HG03460 (cell line): ENCODE data around the gene MICU1.
"Not testable (repeated sequence)": the region's sequence is repeated elsewhere in the genome, so short reads cannot be mapped to it uniquely, and the experiment has no call there.

ENCODE experiments used
- ATAC-seq: cut with Tn5 transposase; IDR thresholded peaks from one replicate; pipeline ENCODE4 v1.9.1; 2021; ENCODE audit not compliant: unreplicated experiment

The MICU1 gene

GRCh38 chr10:72508033-72508432 lies 117.8 kb downstream of the MICU1 start:
- ATAC-seq, result no peak

- ATAC-seq, result no peak
Measured at GRCh38 chr10:72506474-72506873, 119.4 kb downstream of the MICU1 start.

- ATAC-seq, result no peak
Measured at GRCh38 chr10:72505435-72505834, 120.4 kb downstream of the MICU1 start.

GRCh38 chr10:72503694-72504438 lies 122.0 kb downstream of the MICU1 start:
- ATAC-seq, result no peak

GRCh38 chr10:72503241-72503640 lies 122.6 kb downstream of the MICU1 start:
- ATAC-seq, result no peak

GRCh38 chr10:72502581-72502980 lies 123.3 kb downstream of the MICU1 start:
- no peak for ATAC-seq

GRCh38 chr10:72499701-72500100 lies 126.2 kb downstream of the MICU1 start:
- ATAC-seq, result no peak

- ATAC-seq, result no peak
Measured at GRCh38 chr10:72490951-72491350, 134.9 kb downstream of the MICU1 start.

GRCh38 chr10:72487521-72487920 lies 138.4 kb downstream of the MICU1 start:
- no peak for ATAC-seq

- no peak for ATAC-seq
Measured at GRCh38 chr10:72487116-72487515, 138.8 kb downstream of the MICU1 start.

GRCh38 chr10:72485701-72486100 lies 140.2 kb downstream of the MICU1 start:
- no peak for ATAC-seq

- ATAC-seq, result no peak
Measured at GRCh38 chr10:72484521-72484920, 141.4 kb downstream of the MICU1 start.

GRCh38 chr10:72483471-72483870 lies 142.4 kb downstream of the MICU1 start:
- no peak for ATAC-seq

GRCh38 chr10:72480861-72481260 lies 145.0 kb downstream of the MICU1 start:
- ATAC-seq, result no peak

GRCh38 chr10:72477463-72477862 lies 148.4 kb downstream of the MICU1 start:
- no peak for ATAC-seq

- no peak for ATAC-seq
Measured at GRCh38 chr10:72472306-72472705, 153.6 kb downstream of the MICU1 start.

GRCh38 chr10:72470666-72471065 lies 155.2 kb downstream of the MICU1 start:
- ATAC-seq, result no peak

GRCh38 chr10:72467064-72467463 lies 158.8 kb downstream of the MICU1 start:
- ATAC-seq, result not testable (repeated sequence)

GRCh38 chr10:72466018-72466417 lies 159.9 kb downstream of the MICU1 start:
- no peak for ATAC-seq

GRCh38 chr10:72464438-72464837 lies 161.4 kb downstream of the MICU1 start:
- ATAC-seq, result no peak

- ATAC-seq, result no peak
Measured at GRCh38 chr10:72462261-72462660, 163.6 kb downstream of the MICU1 start.

- ATAC-seq, result no peak
Measured at GRCh38 chr10:72461085-72461484, 164.8 kb downstream of the MICU1 start.

GRCh38 chr10:72460284-72460876 lies 165.5 kb downstream of the MICU1 start:
- ATAC-seq, result no peak
